Measurements from ENCODE around the gene SPCS2. TPM values are rescaled to one million over a fixed set of nuclear protein-coding genes. Genes with fewer than 3 reads are reported as not detected.

Gene SPCS2
- total and polyA plus RNA-seq, 3 donors from 2014 or later: 37.0 to 152 (median 61.1) TPM

DNA sequence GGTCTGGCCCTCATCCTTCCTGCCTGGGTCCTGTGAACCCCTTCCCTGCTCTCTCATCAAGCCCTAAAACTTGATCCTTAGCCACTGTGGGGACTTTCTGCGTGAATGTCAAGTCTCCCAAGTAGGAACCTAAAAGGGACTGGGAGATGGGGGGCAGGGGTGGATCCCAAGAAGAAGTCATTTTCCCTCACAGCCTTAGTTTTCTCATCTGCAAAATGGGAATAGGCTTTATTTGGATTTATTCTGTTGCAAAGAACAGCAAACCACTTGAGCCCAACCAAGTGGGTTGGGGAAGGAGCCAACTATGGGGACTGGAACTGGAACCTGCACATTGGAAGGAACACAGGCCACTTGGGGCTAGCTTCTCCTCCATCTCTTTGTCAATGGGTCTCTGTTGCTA, 76.5 kb downstream of the SPCS2 start:
- intact Hi-C loops (cut with DNase I; ENCODE audit: low total_unique reads): loop anchor here (10.0 kb wide), 1 partner anchor 219 kb away; the partner anchor contains the start of gene TPBGL
- 100% methylated on average over 1 of the region's 1 CpG for WGBS, 2 donors

DNA sequence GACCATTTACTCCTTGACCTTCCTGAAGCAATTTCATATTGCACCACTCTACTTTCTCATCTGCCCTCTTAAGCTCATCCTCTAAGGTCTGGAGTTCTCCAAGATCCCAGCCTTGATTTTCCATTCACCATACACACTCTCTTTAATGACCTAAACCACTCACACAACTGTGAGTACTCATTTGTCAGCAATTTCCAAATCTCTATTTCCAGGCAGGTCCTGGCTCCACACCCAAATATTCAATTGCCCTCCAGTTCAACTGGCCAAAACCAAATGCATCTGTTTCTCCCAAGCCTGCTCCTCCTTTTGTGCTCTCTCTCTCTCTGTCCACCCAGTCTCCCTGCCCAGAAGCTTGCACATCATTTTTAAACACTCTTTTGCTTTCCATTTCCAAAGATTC, 79.3 kb downstream of the SPCS2 start:
- H3K36me3 ChIP-seq (ENCODE audit: low read depth, missing control alignments): no peaks in the 10 kb centered on the region
- H3K4me3 ChIP-seq: no peak overlapping the region
- H3K9me3 ChIP-seq: no peaks in the 10 kb centered on the region
- no peak overlapping the region for H3K27ac ChIP-seq
- no peaks in the 10 kb centered on the region for H3K27me3 ChIP-seq
- DNase-seq: no peak
- no peak for TF ChIP-seq POLR2A (IDR thresholded peaks at IDR 0.05)
- TF ChIP-seq, protein P1, sequence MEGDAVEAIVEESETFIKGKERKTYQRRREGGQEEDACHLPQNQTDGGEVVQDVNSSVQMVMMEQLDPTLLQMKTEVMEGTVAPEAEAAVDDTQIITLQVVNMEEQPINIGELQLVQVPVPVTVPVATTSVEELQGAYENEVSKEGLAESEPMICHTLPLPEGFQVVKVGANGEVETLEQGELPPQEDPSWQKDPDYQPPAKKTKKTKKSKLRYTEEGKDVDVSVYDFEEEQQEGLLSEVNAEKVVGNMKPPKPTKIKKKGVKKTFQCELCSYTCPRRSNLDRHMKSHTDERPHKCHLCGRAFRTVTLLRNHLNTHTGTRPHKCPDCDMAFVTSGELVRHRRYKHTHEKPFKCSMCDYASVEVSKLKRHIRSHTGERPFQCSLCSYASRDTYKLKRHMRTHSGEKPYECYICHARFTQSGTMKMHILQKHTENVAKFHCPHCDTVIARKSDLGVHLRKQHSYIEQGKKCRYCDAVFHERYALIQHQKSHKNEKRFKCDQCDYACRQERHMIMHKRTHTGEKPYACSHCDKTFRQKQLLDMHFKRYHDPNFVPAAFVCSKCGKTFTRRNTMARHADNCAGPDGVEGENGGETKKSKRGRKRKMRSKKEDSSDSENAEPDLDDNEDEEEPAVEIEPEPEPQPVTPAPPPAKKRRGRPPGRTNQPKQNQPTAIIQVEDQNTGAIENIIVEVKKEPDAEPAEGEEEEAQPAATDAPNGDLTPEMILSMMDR (IDR thresholded peaks at IDR 0.05): no peak
- H3K4me1 ChIP-seq: no peaks in the 10 kb centered on the region
- intact Hi-C loops (cut with DNase I; ENCODE audit: low total_unique reads): loop anchor here (10.0 kb wide), 1 partner anchor 216 kb away; the partner anchor contains the start of gene TPBGL

More for the DNA sequence above, 76.5 kb downstream of the SPCS2 start:
- Histone ChIP-seq H3K4me3 (no peak overlapping the region), H3K27me3 (no peaks in the 10 kb centered on the region), H3K27ac (no peak overlapping the region), H3K9me3 (no peaks in the 10 kb centered on the region), H3K4me1 (peaks cover 7% of the 10 kb centered on the region), H3K36me3 (ENCODE audit: low read depth, missing control alignments) (no peaks in the 10 kb centered on the region)
- no peak for DNase-seq
- TF ChIP-seq POLR2A (IDR thresholded peaks at IDR 0.05): no peak
- TF ChIP-seq, protein P1 (IDR thresholded peaks at IDR 0.05): no peak

Small RNA genes within 50 kb of the gene (small RNA-seq; reads per million reads assigned to genes)
- gene RNU6-216P: 0 reads per million in 2 donors

Other genes with a start within 250 kb of the SPCS2 start
- gene CHRDL2, start 217.8 kb upstream of the SPCS2 start, total RNA-seq: 1 to 10 TPM; 3.5 to 5.3 TPM
- gene CHRDL2, start 217.8 kb upstream of the SPCS2 start, polyA plus RNA-seq (ENCODE audit: insufficient read depth, low read depth, low replicate concordance): 12.0 TPM
- gene RNF169, start 200.4 kb upstream of the SPCS2 start, total RNA-seq: 10 to 100 TPM; 19.3 to 19.4 TPM
- gene RNF169, start 200.4 kb upstream of the SPCS2 start, polyA plus RNA-seq (ENCODE audit: insufficient read depth, low read depth, low replicate concordance): 7.2 TPM
- 10 to 100 TPM; 58.4 to 74.0 TPM for gene XRRA1, start 175 bp upstream of the SPCS2 start, total RNA-seq
- gene XRRA1, start 175 bp upstream of the SPCS2 start, polyA plus RNA-seq (ENCODE audit: insufficient read depth, low read depth, low replicate concordance): 137 TPM
- gene NEU3, start 39.7 kb downstream of the SPCS2 start, total RNA-seq: 10 to 100 TPM; 25.8 to 41.5 TPM
- gene NEU3, start 39.7 kb downstream of the SPCS2 start, polyA plus RNA-seq (ENCODE audit: insufficient read depth, low read depth, low replicate concordance): 29.3 TPM
- under 1 TPM; 0.94 to 0.99 TPM for gene OR2AT4, start 147.6 kb downstream of the SPCS2 start, total RNA-seq
- 0.04 TPM for gene OR2AT4, start 147.6 kb downstream of the SPCS2 start, polyA plus RNA-seq (ENCODE audit: insufficient read depth, low read depth, low replicate concordance)
- gene SLCO2B1, start 201.8 kb downstream of the SPCS2 start, total RNA-seq: 10 to 100 TPM; 33.2 to 46.2 TPM
- gene SLCO2B1, start 201.8 kb downstream of the SPCS2 start, polyA plus RNA-seq (ENCODE audit: insufficient read depth, low read depth, low replicate concordance): 18.2 TPM

Measured in testis (tissue), 3 donors.